HEK293 (cell line): ENCODE measurements around the gene LRP5.

ENCODE experiments used
- CTCF ChIA-PET: fragments of 350-600 bp; formaldehyde crosslinking; extraction: SDS; loops from one replicate; lab custom pipeline; 2021; ENCODE audit warnings: antibody characterized with exemption; lab: Yijun Ruan, JAX
- POLR2A ChIA-PET: fragments of 300-600 bp; formaldehyde crosslinking; extraction: SDS; loops from one replicate; lab custom pipeline; 2020; ENCODE audit warnings: antibody characterized with exemption, inconsistent platforms; lab: Yijun Ruan, JAX
- H3K27ac ChIP-seq: fragments of 200-500 bp; sonication (Bioruptor generic); 2 replicates; pipeline ENCODE4 v1.5.1; 2014; ENCODE audit warnings: low read depth, low read length, control low read depth, inconsistent platforms; ENCODE audit errors: extremely low read depth
- H3K36me3 ChIP-seq, 2 experiments: fragments of 200-500 bp in 1 of 2; sonication (Bioruptor generic) in 1 of 2; 1 replicate in 1 of 2; 2 replicates in 1 of 2; pipeline ENCODE4 v1.5.1; 2014 to 2017; ENCODE audit warnings: inconsistent platforms in 2 of 2, low read length in 2 of 2; ENCODE audit not compliant: control insufficient read depth in 2 of 2, insufficient read depth in 1 of 2
- H3K4me1 ChIP-seq: fragments of 200-500 bp; sonication (Bioruptor generic); 2 replicates; pipeline ENCODE4 v1.5.1; 2014; ENCODE audit warnings: mild to moderate bottlenecking, low read length, inconsistent platforms; ENCODE audit not compliant: control insufficient read depth, insufficient read depth
- H3K4me3 ChIP-seq: 2 replicates; pipeline ENCODE4 v1.5.1; 2011; ENCODE audit warnings: low read depth, mild to moderate bottlenecking, control low read depth, low read length, moderate library complexity
- H3K9me3 ChIP-seq: fragments of 200-500 bp; sonication (Bioruptor generic); 2 replicates; pipeline ENCODE4 v1.5.1; 2014; ENCODE audit warnings: low read depth, low read length, inconsistent platforms; ENCODE audit not compliant: control insufficient read depth, insufficient read depth
- BCL11B ChIP-seq: fragments of 450-650 bp; formaldehyde crosslinking; IDR thresholded peaks from 2 replicates; pipeline ENCODE4 v1.5.1; 2016; ENCODE audit warnings: low read depth, missing biosample characterization, missing genetic modification characterization
- HOXA7 ChIP-seq: sonication (generic); formaldehyde crosslinking; IDR thresholded peaks from 2 replicates; pipeline ENCODE4 v1.8.1; 2022; ENCODE audit warnings: missing genetic modification reagents, borderline replicate concordance
- YY1 ChIP-seq: fragments of 450-650 bp; formaldehyde crosslinking; IDR thresholded peaks from 2 replicates; pipeline ENCODE4 v1.5.1; 2018; ENCODE audit warnings: missing biosample characterization, missing genetic modification characterization
- YY2 ChIP-seq: fragments of 450-650 bp; formaldehyde crosslinking; IDR thresholded peaks from 2 replicates; pipeline ENCODE4 v1.5.1; 2016; ENCODE audit warnings: missing biosample characterization, missing genetic modification characterization
- ZBTB17 ChIP-seq: fragments of 450-650 bp; formaldehyde crosslinking; IDR thresholded peaks from 2 replicates; pipeline ENCODE4 v1.5.1; 2016; ENCODE audit warnings: missing biosample characterization, missing genetic modification characterization
- ZNF155 ChIP-seq: fragments of 450-650 bp; formaldehyde crosslinking; IDR thresholded peaks from 2 replicates; pipeline ENCODE4 v1.5.1; 2016; ENCODE audit warnings: missing biosample characterization, missing genetic modification characterization
- ZNF169 ChIP-seq: fragments of 450-650 bp; formaldehyde crosslinking; IDR thresholded peaks from 2 replicates; pipeline ENCODE4 v1.5.1; 2016; ENCODE audit warnings: missing biosample characterization, missing genetic modification characterization
- ZNF174 ChIP-seq: fragments of 450-650 bp; formaldehyde crosslinking; IDR thresholded peaks from 2 replicates; pipeline ENCODE4 v1.5.0; 2017; ENCODE audit warnings: missing biosample characterization, mild to moderate bottlenecking, missing genetic modification characterization
- ZNF223 ChIP-seq: fragments of 450-650 bp; formaldehyde crosslinking; IDR thresholded peaks from 2 replicates; pipeline ENCODE4 v1.5.1; 2016; ENCODE audit warnings: missing biosample characterization, missing genetic modification characterization
- ZNF24 ChIP-seq: fragments of 450-650 bp; formaldehyde crosslinking; IDR thresholded peaks from 2 replicates; pipeline ENCODE4 v1.5.1; 2016; ENCODE audit warnings: missing biosample characterization, missing genetic modification characterization
- ZNF354C ChIP-seq: fragments of 450-650 bp; formaldehyde crosslinking; IDR thresholded peaks from 2 replicates; pipeline ENCODE4 v1.5.1; 2016; ENCODE audit warnings: missing biosample characterization, missing genetic modification characterization, low read depth, borderline replicate concordance
- ZNF514 ChIP-seq: fragments of 450-650 bp; formaldehyde crosslinking; IDR thresholded peaks from 2 replicates; pipeline ENCODE4 v1.5.1; 2016; ENCODE audit warnings: missing biosample characterization, missing genetic modification characterization
- ZNF664 ChIP-seq: fragments of 450-650 bp; formaldehyde crosslinking; IDR thresholded peaks from 2 replicates; pipeline ENCODE4 v1.5.1; 2016; ENCODE audit warnings: missing biosample characterization, missing genetic modification characterization
- ZNF776 ChIP-seq: fragments of 450-650 bp; formaldehyde crosslinking; IDR thresholded peaks from 2 replicates; pipeline ENCODE4 v1.5.0; 2017; ENCODE audit warnings: missing biosample characterization, missing genetic modification characterization, borderline replicate concordance
- ZNF785 ChIP-seq: fragments of 450-650 bp; formaldehyde crosslinking; IDR thresholded peaks from 2 replicates; pipeline ENCODE4 v1.5.1; 2016; ENCODE audit warnings: missing biosample characterization, missing genetic modification characterization
- ZNF791 ChIP-seq: fragments of 450-650 bp; formaldehyde crosslinking; IDR thresholded peaks from 2 replicates; pipeline ENCODE4 v1.5.1; 2016; ENCODE audit warnings: missing biosample characterization, missing genetic modification characterization
- TF ChIP-seq, protein P1 (sequence below): fragments of 450-650 bp; formaldehyde crosslinking; IDR thresholded peaks from 2 replicates; pipeline ENCODE4 v1.5.1; 2016; ENCODE audit warnings: missing biosample characterization, missing genetic modification characterization
- TF ChIP-seq, protein P2 (sequence below): fragments of 450-650 bp; formaldehyde crosslinking; IDR thresholded peaks from 2 replicates; pipeline ENCODE4 v1.5.1; 2017; ENCODE audit warnings: missing biosample characterization, missing genetic modification characterization
- TF ChIP-seq, protein P3 (sequence below): fragments of 450-650 bp; formaldehyde crosslinking; IDR thresholded peaks from 2 replicates; pipeline ENCODE4 v1.5.1; 2016; ENCODE audit warnings: missing biosample characterization, missing genetic modification characterization
- TF ChIP-seq, protein P4 (sequence below): fragments of 450-650 bp; formaldehyde crosslinking; IDR thresholded peaks from 2 replicates; pipeline ENCODE4 v1.5.1; 2016; ENCODE audit warnings: missing biosample characterization, missing genetic modification characterization, low read depth

Gene LRP5

DNA sequence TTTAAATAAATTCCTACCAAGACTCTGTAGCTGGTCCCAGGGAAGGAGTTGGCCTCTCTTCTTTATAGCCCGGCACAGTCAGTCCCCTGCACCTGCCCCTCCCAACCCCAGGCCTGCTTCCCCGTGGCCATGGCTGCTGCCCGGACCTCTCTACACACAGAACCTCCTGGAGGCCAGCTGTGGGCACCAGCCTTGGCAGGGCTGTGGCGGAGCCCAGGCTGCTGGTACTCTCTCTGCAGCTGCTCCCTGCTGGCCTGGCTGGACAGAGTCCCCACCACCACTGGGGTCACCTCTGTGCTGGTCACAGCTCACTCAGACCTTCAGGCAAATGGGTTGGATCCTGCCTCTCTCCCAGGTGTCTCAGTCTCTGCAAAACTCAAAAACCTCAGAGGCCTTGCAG is 69.3 kb downstream of the LRP5 start:
- POLR2A ChIA-PET = no interaction called here
- peaks cover 0 to 12% of the 10 kb centered on the region in 2 experiments; a peak in 1 of 3 replicates for H3K36me3 ChIP-seq
- H3K4me3 ChIP-seq = no peak overlapping the region
- H3K4me1 ChIP-seq = no peaks in the 10 kb centered on the region
- TF ChIP-seq ZNF169 (tag by site-specific recombination) = no peak
- TF ChIP-seq ZNF664 (tag by site-specific recombination) = no peak
- no peak for TF ChIP-seq YY1 (tag by site-specific recombination)
- TF ChIP-seq, protein P1, sequence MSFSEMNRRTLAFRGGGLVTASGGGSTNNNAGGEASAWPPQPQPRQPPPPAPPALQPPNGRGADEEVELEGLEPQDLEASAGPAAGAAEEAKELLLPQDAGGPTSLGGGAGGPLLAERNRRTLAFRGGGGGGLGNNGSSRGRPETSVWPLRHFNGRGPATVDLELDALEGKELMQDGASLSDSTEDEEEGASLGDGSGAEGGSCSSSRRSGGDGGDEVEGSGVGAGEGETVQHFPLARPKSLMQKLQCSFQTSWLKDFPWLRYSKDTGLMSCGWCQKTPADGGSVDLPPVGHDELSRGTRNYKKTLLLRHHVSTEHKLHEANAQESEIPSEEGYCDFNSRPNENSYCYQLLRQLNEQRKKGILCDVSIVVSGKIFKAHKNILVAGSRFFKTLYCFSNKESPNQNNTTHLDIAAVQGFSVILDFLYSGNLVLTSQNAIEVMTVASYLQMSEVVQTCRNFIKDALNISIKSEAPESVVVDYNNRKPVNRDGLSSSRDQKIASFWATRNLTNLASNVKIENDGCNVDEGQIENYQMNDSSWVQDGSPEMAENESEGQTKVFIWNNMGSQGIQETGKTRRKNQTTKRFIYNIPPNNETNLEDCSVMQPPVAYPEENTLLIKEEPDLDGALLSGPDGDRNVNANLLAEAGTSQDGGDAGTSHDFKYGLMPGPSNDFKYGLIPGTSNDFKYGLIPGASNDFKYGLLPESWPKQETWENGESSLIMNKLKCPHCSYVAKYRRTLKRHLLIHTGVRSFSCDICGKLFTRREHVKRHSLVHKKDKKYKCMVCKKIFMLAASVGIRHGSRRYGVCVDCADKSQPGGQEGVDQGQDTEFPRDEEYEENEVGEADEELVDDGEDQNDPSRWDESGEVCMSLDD (tag by site-specific recombination) = no peak
- TF ChIP-seq BCL11B = no peak
- TF ChIP-seq ZBTB17 (tag by site-specific recombination) = no peak
- no peak for TF ChIP-seq YY2 (tag by site-specific recombination)
- no peak for TF ChIP-seq ZNF514
- TF ChIP-seq, protein P2, sequence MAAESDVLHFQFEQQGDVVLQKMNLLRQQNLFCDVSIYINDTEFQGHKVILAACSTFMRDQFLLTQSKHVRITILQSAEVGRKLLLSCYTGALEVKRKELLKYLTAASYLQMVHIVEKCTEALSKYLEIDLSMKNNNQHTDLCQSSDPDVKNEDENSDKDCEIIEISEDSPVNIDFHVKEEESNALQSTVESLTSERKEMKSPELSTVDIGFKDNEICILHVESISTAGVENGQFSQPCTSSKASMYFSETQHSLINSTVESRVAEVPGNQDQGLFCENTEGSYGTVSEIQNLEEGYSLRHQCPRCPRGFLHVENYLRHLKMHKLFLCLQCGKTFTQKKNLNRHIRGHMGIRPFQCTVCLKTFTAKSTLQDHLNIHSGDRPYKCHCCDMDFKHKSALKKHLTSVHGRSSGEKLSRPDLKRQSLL = no peak
- TF ChIP-seq, protein P3, sequence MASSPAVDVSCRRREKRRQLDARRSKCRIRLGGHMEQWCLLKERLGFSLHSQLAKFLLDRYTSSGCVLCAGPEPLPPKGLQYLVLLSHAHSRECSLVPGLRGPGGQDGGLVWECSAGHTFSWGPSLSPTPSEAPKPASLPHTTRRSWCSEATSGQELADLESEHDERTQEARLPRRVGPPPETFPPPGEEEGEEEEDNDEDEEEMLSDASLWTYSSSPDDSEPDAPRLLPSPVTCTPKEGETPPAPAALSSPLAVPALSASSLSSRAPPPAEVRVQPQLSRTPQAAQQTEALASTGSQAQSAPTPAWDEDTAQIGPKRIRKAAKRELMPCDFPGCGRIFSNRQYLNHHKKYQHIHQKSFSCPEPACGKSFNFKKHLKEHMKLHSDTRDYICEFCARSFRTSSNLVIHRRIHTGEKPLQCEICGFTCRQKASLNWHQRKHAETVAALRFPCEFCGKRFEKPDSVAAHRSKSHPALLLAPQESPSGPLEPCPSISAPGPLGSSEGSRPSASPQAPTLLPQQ (tag by site-specific recombination) = no peak
- no peak for TF ChIP-seq ZNF223
- TF ChIP-seq ZNF791 (tag by site-specific recombination) = no peak
- no peak for TF ChIP-seq HOXA7 (CRISPR knock-in tag)
- TF ChIP-seq, protein P4, sequence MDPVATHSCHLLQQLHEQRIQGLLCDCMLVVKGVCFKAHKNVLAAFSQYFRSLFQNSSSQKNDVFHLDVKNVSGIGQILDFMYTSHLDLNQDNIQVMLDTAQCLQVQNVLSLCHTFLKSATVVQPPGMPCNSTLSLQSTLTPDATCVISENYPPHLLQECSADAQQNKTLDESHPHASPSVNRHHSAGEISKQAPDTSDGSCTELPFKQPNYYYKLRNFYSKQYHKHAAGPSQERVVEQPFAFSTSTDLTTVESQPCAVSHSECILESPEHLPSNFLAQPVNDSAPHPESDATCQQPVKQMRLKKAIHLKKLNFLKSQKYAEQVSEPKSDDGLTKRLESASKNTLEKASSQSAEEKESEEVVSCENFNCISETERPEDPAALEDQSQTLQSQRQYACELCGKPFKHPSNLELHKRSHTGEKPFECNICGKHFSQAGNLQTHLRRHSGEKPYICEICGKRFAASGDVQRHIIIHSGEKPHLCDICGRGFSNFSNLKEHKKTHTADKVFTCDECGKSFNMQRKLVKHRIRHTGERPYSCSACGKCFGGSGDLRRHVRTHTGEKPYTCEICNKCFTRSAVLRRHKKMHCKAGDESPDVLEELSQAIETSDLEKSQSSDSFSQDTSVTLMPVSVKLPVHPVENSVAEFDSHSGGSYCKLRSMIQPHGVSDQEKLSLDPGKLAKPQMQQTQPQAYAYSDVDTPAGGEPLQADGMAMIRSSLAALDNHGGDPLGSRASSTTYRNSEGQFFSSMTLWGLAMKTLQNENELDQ (tag by site-specific recombination) = no peak
- TF ChIP-seq ZNF776 = no peak
- no peak for TF ChIP-seq ZNF174 (tag by site-specific recombination)
- no peak for TF ChIP-seq ZNF354C
- TF ChIP-seq ZNF155 = no peak
- no peak for TF ChIP-seq ZNF24 (tag by site-specific recombination)
- no peak for TF ChIP-seq ZNF785 (tag by site-specific recombination)
- H3K9me3 ChIP-seq = no peaks in the 10 kb centered on the region
- CTCF ChIA-PET = no interaction called here
- H3K27ac ChIP-seq = no peak overlapping the region
